LNCAP (cell line): ENCODE measurements around the gene ORC3.

Source experiments
- TF ChIP-seq, protein P1 (sequence below): fragments of 450-650 bp; IDR thresholded peaks from 2 replicates; pipeline ENCODE4 v1.5.1; 2017; ENCODE audit warnings: mild to moderate bottlenecking

ORC3 gene

DNA sequence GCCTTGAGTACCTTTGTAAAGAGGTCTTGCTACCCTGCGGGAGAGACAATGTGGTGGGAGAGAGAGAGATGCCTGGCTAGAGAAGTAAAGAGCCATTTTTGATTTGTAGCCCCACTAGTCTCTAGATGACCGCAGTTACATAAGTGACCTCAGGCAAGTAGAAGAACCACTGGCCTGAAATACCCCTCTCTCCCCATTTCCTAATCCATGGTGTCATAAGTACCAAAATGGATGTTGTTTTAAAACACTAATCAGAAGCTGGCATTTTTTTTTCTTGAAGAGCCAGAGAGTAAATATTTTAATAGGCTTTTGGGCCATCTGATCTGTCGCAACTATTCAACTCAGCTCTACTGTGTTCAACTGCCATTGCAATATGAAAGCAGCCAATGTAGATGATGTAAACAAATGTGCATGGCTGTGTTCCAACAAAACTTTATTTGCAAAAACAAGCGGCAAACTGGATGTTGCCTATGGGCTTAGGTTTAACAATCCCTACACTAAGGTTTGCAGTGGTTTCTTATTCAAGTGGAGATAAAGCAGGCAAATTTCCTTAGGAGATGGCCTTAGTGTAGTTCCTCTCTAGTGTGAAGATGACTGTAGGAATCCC is 36.7 kb upstream of the ORC3 start:
- TF ChIP-seq, protein P1, sequence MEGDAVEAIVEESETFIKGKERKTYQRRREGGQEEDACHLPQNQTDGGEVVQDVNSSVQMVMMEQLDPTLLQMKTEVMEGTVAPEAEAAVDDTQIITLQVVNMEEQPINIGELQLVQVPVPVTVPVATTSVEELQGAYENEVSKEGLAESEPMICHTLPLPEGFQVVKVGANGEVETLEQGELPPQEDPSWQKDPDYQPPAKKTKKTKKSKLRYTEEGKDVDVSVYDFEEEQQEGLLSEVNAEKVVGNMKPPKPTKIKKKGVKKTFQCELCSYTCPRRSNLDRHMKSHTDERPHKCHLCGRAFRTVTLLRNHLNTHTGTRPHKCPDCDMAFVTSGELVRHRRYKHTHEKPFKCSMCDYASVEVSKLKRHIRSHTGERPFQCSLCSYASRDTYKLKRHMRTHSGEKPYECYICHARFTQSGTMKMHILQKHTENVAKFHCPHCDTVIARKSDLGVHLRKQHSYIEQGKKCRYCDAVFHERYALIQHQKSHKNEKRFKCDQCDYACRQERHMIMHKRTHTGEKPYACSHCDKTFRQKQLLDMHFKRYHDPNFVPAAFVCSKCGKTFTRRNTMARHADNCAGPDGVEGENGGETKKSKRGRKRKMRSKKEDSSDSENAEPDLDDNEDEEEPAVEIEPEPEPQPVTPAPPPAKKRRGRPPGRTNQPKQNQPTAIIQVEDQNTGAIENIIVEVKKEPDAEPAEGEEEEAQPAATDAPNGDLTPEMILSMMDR: no peak

DNA sequence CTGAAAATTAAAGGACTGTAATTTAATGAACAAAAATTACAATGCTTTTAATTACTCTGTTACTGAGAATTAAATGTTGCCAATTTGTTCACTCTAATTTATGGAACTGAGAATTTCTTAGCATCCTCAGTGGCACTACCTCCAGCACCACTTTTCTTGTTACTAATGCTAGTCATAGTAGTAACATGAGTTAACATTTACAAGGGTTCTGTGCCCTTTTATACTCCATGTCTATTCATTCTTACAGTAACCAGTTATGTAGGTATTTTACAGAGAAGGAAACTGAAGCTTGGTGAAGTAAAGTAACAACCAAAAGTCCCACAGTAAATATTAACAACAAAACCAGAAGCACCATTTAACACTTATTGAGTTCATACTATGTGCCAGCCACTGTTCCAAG is 34.4 kb upstream of the ORC3 start:
- TF ChIP-seq, protein P1: no peak

DNA sequence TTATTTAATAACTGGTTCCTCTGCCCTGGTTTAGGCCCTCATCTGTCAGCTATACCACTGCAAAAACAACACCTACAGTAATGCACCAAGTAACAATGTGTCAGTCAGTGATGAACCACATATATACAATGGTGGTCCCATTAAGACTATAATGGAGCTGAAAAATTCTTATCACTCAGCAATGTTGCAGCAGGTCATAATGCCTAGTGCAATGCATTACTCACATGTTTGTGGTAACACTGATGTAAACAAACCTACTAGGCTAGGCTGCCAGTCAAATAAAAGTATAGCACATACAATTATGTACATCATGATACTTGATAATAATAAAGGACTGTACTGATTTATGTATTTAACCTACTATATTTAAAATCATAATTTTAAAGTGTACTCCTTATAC is 31.5 kb upstream of the ORC3 start:
- TF ChIP-seq, protein P1: no peak

DNA sequence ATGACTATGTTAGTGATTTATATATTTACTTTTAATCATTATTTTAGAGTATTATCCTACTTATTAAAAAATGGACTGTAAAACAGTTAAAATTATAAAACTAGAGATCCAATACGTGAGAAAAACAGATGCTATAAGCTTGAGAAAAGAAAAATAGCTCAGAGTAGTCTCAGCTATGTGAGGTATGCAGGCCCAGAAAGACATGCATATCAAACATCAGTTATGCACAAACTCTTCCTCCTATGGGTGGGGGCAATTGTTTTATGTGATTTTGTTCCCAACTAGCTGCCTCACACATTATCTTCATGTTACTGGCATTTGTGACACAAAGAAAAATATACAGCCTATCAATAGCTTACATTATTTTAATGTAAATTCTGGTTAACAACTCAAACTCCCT is 28.9 kb upstream of the ORC3 start:
- TF ChIP-seq, protein P1: no peak

DNA sequence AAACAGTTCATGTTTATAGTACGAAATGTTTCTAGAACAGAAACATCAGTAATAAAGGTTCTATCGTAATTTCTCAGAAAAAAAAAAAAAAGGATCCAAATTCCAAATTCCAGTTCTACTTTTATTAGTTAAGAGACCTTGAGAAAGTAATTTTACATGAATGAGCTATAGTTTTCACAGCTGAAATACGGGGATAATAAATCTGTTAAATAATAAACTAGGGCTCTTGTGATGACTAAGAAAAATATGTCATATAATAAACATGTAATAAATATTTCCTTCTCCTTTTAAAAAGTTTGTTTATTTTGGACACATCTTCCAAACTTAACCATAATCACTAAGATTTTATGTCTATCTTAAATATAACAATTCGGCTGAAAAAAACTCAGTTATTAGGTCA is 17.9 kb upstream of the ORC3 start:
- TF ChIP-seq, protein P1: no peak

DNA sequence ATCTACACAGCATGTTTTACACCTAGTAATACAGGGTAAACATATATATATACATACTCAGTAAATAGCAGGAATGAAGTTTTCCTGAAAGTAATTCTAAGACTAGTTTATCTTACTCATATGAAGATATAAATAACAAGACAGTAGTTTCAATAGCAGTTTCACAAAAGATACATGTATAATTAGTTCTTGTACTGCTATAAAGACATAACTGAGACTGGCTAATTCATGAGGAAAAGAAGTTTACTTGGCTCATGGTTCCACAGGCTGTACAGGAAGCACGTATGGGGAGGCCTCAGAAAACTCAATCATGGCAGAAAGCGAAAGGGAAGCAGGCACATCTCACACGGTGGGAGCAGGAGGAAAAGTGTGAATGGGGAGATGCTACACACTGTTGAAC is 17.1 kb upstream of the ORC3 start:
- TF ChIP-seq, protein P1: no peak

DNA sequence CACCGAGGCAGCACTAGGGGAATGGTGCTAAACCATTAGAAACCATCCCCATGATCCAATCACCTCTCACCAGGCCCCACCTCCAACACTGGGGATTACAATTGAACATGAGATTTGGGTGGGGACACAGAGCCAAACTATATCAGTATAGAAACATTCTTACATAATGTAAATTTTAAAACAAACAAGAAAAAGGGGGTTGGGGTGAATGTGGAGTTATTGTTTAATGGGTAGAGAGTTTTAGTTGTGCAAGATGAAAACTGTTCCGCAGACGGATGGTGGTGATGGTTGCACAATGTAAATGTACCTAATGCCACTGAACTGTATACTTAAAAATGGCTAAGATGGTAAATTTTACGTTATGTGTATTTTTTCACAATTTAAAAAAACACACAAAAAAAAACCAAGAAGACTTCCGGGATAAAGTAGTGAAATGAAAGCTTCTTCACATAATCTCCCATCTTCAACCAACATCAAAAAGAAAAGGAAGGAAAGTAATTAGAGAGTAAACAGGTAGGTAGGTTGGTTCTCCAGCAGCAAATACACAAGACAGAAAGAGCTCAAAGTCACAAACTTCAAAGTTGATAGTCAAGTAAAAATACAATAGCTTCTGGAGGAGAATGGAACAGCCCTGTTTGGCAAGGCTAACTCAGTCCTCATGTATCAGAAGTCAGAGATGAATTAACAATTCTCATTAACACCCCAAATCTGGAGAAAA is 16.5 kb upstream of the ORC3 start:
- TF ChIP-seq, protein P1: no peak
